Caco-2 (cell line): Measurements from ENCODE around the gene AP2A2. TPM values are rescaled to one million over a fixed set of nuclear protein-coding genes. Genes with fewer than 3 reads are reported as not detected.

Experiments used
- BruUV-seq: library from RNA; stranded (reverse); fragments of 400-500 nt; replicated peaks from 2 replicates; lab custom pipeline; 2021; lab: Mats Ljungman, UMichigan
- CTCF ChIA-PET: fragments of 300-600 bp; sonication (Branson Sonifier 250); formaldehyde crosslinking; loops from one replicate; lab custom pipeline; 2022; ENCODE audit warnings: antibody characterized with exemption; lab: Charles Lee
- POLR2A ChIA-PET: fragments of 300-600 bp; sonication (Branson Sonifier 250); formaldehyde crosslinking; loops from one replicate; lab custom pipeline; 2022; ENCODE audit warnings: antibody characterized with exemption; lab: Charles Lee
- DNase-seq, 2 experiments: peaks; one replicate each; pipeline versions ENCODE4 v3.0.0 to v3.0.0-alpha.2; 2020 to 2022
- H3K27me3 ChIP-seq: replicated peaks from 2 replicates; pipeline ENCODE4 v1.6.0; 2011; ENCODE audit warnings: low read length; ENCODE audit not compliant: control insufficient read depth, insufficient read depth
- H3K36me3 ChIP-seq: 2 replicates; pipeline ENCODE4 v1.5.1; 2011; ENCODE audit warnings: low read length; ENCODE audit not compliant: control insufficient read depth, insufficient read depth
- H3K4me1 ChIP-seq: fragments of 250-450 bp; sonication (Bioruptor Pico); 2 replicates; pipeline ENCODE4 v1.5.1; 2020; ENCODE audit warnings: mild to moderate bottlenecking
- H3K4me3 ChIP-seq: 2 replicates; pipeline ENCODE4 v1.5.1; 2011; ENCODE audit warnings: low read depth, mild to moderate bottlenecking, control low read depth, low read length
- H3K9me3 ChIP-seq: fragments of 250-450 bp; sonication (Bioruptor Pico); 2 replicates; pipeline ENCODE4 v1.5.1; 2020; ENCODE audit warnings: mild to moderate bottlenecking, moderate library complexity
- H3K27ac Mint-ChIP-seq: one replicate; pipeline ENCODE4 v1.8.0; 2022; ENCODE audit warnings: mixed read lengths; ENCODE audit not compliant: unreplicated experiment
- H3K27me3 Mint-ChIP-seq: one replicate; pipeline ENCODE4 v1.8.0; 2022; ENCODE audit warnings: mixed read lengths; ENCODE audit not compliant: insufficient read depth, unreplicated experiment
- H3K36me3 Mint-ChIP-seq: one replicate; pipeline ENCODE4 v1.8.0; 2022; ENCODE audit warnings: mild to moderate bottlenecking, mixed read lengths; ENCODE audit not compliant: insufficient read depth, unreplicated experiment
- H3K4me1 Mint-ChIP-seq: one replicate; pipeline ENCODE4 v1.8.0; 2022; ENCODE audit warnings: low read depth, mixed read lengths; ENCODE audit not compliant: unreplicated experiment
- H3K4me3 Mint-ChIP-seq: one replicate; pipeline ENCODE4 v1.8.0; 2022; ENCODE audit warnings: mild to moderate bottlenecking, moderate library complexity, mixed read lengths; ENCODE audit not compliant: unreplicated experiment
- H3K9me3 Mint-ChIP-seq: one replicate; pipeline ENCODE4 v1.8.0; 2022; ENCODE audit warnings: mixed read lengths; ENCODE audit not compliant: unreplicated experiment
- CTCF ChIP-seq, 2 experiments: fragments of 200-600 bp in 1 of 2; IDR thresholded peaks; 1 replicate in 1 of 2; 2 replicates in 1 of 2; pipeline versions ENCODE4 v1.5.1 to v1.8.0; 2011 to 2022; ENCODE audit warnings: antibody characterized with exemption in 1 of 2, control low read depth in 1 of 2, inconsistent platforms in 1 of 2, low read depth in 1 of 2, low read length in 1 of 2, mild to moderate bottlenecking in 1 of 2, moderate library complexity in 1 of 2; ENCODE audit not compliant: insufficient read depth in 1 of 2, severe bottlenecking in 1 of 2, unreplicated experiment in 1 of 2
- intact Hi-C: fragments of 100-400 bp; cut with micrococcal nuclease; formaldehyde crosslinking; loops from one replicate; pipeline ENCODE4 v1.10.0; 2022; ENCODE audit not compliant: unreplicated experiment
- total RNA-seq: library from RNA; stranded (reverse); gene quantifications from 2 replicates; pipeline ENCODE4 v1.2.3, GENCODE V29; 2022

AP2A2 gene
- total RNA-seq, 1 experiment from 2014 or later, result 130 TPM

- no peak for DNase-seq
- H3K4me3 ChIP-seq, result no peak overlapping the region
- Mint-ChIP-seq H3K9me3 (no peaks in the 10 kb centered on the region), H3K4me1 (peaks cover 7% of the 10 kb centered on the region), H3K36me3 (peaks cover 88% of the 10 kb centered on the region), H3K27ac (no peak overlapping the region), H3K27me3 (no peaks in the 10 kb centered on the region), H3K4me3 (no peak overlapping the region)
- intact Hi-C loops, result no loop called here
- H3K27me3 ChIP-seq, result no peaks in the 10 kb centered on the region
- POLR2A ChIA-PET, result no interaction called here
- no TSS peak for BruUV-seq
- H3K4me1 ChIP-seq, result no peaks in the 10 kb centered on the region
- H3K9me3 ChIP-seq, result no peaks in the 10 kb centered on the region
- peaks cover 7% of the 10 kb centered on the region for H3K36me3 ChIP-seq
- no peak for TF ChIP-seq CTCF (IDR thresholded peaks at IDR 0.05; ENCODE audit: insufficient read depth in 1 of 2, low read depth in 1 of 2, low read length in 1 of 2, severe bottlenecking in 1 of 2, unreplicated experiment in 1 of 2)
- CTCF ChIA-PET, result interaction anchor here (1.1 kb wide), 1 partner anchor 82 kb away, joined by 3 read pairs; the partner anchor contains the start of gene CHID1
Measured at GRCh38 chr11:992577-992976, 66.9 kb downstream of the AP2A2 start.

- CTCF ChIA-PET, result no interaction called here
- no peaks in the 10 kb centered on the region for H3K27me3 ChIP-seq
- intact Hi-C loops, result no loop called here
- H3K9me3 ChIP-seq, result no peaks in the 10 kb centered on the region
- peaks cover 78% of the 10 kb centered on the region for H3K36me3 Mint-ChIP-seq
- no peaks in the 10 kb centered on the region for H3K9me3 Mint-ChIP-seq
- no TSS peak for BruUV-seq
- H3K4me3 ChIP-seq, result no peak overlapping the region
- H3K4me1 ChIP-seq, result no peaks in the 10 kb centered on the region
- no peak overlapping the region for H3K4me3 Mint-ChIP-seq
- peaks cover 7% of the 10 kb centered on the region for H3K4me1 Mint-ChIP-seq
- H3K27ac Mint-ChIP-seq, result no peak overlapping the region
- TF ChIP-seq CTCF (IDR thresholded peaks at IDR 0.05; ENCODE audit: insufficient read depth in 1 of 2, low read depth in 1 of 2, low read length in 1 of 2, severe bottlenecking in 1 of 2, unreplicated experiment in 1 of 2), result no peak
- peaks cover 5% of the 10 kb centered on the region for H3K36me3 ChIP-seq
- POLR2A ChIA-PET, result no interaction called here
- no peaks in the 10 kb centered on the region for H3K27me3 Mint-ChIP-seq
- DNase-seq, result peak in 1 of 2 experiments; percentile 33
Measured at GRCh38 chr11:993632-994167, 68.0 kb downstream of the AP2A2 start.

GRCh38 chr11:995044-995751 lies 69.5 kb downstream of the AP2A2 start:
- Histone ChIP-seq H3K4me1 (no peaks in the 10 kb centered on the region), H3K9me3 (no peaks in the 10 kb centered on the region), H3K4me3 (no peak overlapping the region), H3K36me3 (peaks cover 6% of the 10 kb centered on the region), H3K27me3 (no peaks in the 10 kb centered on the region)
- intact Hi-C loops, result no loop called here
- no peaks in the 10 kb centered on the region for H3K9me3 Mint-ChIP-seq
- H3K36me3 Mint-ChIP-seq, result peaks cover 77% of the 10 kb centered on the region
- peak overlapping the region; percentile 81 for H3K27ac Mint-ChIP-seq
- ChIA-PET CTCF (interaction anchor here (0.6 kb wide), 1 partner anchor 31 kb away, joined by 3 read pairs; no protein-coding TSS in a partner anchor), POLR2A (no interaction called here)
- peaks cover 7% of the 10 kb centered on the region for H3K4me1 Mint-ChIP-seq
- BruUV-seq, result no TSS peak
- TF ChIP-seq CTCF (IDR thresholded peaks at IDR 0.05; ENCODE audit: insufficient read depth in 1 of 2, low read depth in 1 of 2, low read length in 1 of 2, severe bottlenecking in 1 of 2, unreplicated experiment in 1 of 2), result no peak
- H3K27me3 Mint-ChIP-seq, result no peaks in the 10 kb centered on the region
- H3K4me3 Mint-ChIP-seq, result no peak overlapping the region
- no peak for DNase-seq
